ENCODE results near the gene RPS16. TPM values are rescaled to one million over a fixed set of nuclear protein-coding genes. Genes with fewer than 3 reads are reported as not detected.

RPS16 gene
- total RNA-seq, 6 experiments from 2014 or later, result 448 to 643 (median 568) TPM

- ATAC-seq, result no peak
- WGBS (ENCODE audit: insufficient coverage, low coverage, low lambda C conversion rate, missing lambda C conversion rate), result under 1% methylated on average over 17 of the region's 40 CpGs
- H3K36me3 ChIP-seq, result peaks cover 0 to 11% (median 7%) of the 10 kb centered on the region in 4 donors
- peaks cover 0 to 16% (median 9%) of the 10 kb centered on the region in 4 donors for H3K4me1 ChIP-seq
- H3K9me3 ChIP-seq, result no peaks in the 10 kb centered on the region
- H3K4me3 ChIP-seq, result peak overlapping the region; percentile 84 to 99 (median 97)
- DNase-seq, result peak; percentile 57 to 77 (median 68)
- H3K27ac ChIP-seq, result peak overlapping the region; percentile 93 to 100 (median 99)
- intact Hi-C loops (cut with DNase I), result no loop called here
- H3K27me3 ChIP-seq, result no peaks in the 10 kb centered on the region
- no peak for TF ChIP-seq CTCF (IDR thresholded peaks at IDR 0.05)
- TF ChIP-seq POLR2A (IDR thresholded peaks at IDR 0.05), result peak; percentile 67
Observed at GRCh38 chr19:39407660-39408391, 27.9 kb downstream of the RPS16 start.

DNA sequence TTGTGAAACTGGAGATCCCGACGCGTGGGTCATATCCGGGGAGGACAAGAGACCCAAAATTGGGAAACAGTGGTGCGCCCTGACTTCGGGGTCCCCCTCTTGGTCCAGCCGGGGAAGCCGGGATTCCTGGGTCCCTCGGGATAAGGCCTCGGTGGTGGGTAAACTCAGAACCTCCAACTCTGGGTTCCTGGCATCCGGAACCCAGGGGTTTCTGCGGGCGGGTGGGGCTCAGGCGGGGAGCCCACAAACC is 28.4 kb downstream of the RPS16 start:
- DNase-seq (peak in 1 of 3 donors; percentile 68), ATAC-seq (no peak)
- H3K36me3 ChIP-seq, result peaks cover 0 to 11% (median 7%) of the 10 kb centered on the region in 4 donors
- peak overlapping the region; percentile 84 to 99 (median 97) for H3K4me3 ChIP-seq
- intact Hi-C loops (cut with DNase I), result no loop called here
- no peaks in the 10 kb centered on the region for H3K9me3 ChIP-seq
- H3K27me3 ChIP-seq, result no peaks in the 10 kb centered on the region
- no CpG with 5 or more reads among the region's 14 CpGs for WGBS (ENCODE audit: insufficient coverage, low coverage, low lambda C conversion rate, missing lambda C conversion rate)
- TF ChIP-seq CTCF (IDR thresholded peaks at IDR 0.05) (no peak), POLR2A (IDR thresholded peaks at IDR 0.05) (no peak)
- H3K27ac ChIP-seq, result peak overlapping the region; percentile 93 to 100 (median 99)
- H3K4me1 ChIP-seq, result peaks cover 0 to 18% (median 9%) of the 10 kb centered on the region in 4 donors

GRCh38 chr19:39406656-39407409 is 28.9 kb downstream of the RPS16 start, which contains the start of gene ZFP36:
Gene ZFP36 (plus strand): TSS chr19:39406847. CDS start chr19:39406905, 58 bp downstream.
- peak; percentile 11 to 46 (median 42) for ATAC-seq
- 0% methylated on average over 23 of the region's 56 CpGs for WGBS (ENCODE audit: insufficient coverage, low coverage, low lambda C conversion rate, missing lambda C conversion rate)
- Histone ChIP-seq H3K4me3 (peak within 1 kb of the TSS; percentile 84 to 99 (median 97)), H3K27ac (peak within 1 kb of the TSS; percentile 93 to 100 (median 99)), H3K27me3 (no peaks in the 10 kb centered on the region), H3K4me1 (peaks cover 0 to 23% (median 11%) of the 10 kb centered on the region in 4 donors), H3K9me3 (no peaks in the 10 kb centered on the region), H3K36me3 (peaks cover 0 to 11% (median 7%) of the 10 kb centered on the region in 4 donors)
- no peak for TF ChIP-seq CTCF (IDR thresholded peaks at IDR 0.05)
- peak; percentile 99 for TF ChIP-seq POLR2A (IDR thresholded peaks at IDR 0.05)
- intact Hi-C loops (cut with DNase I), result no loop called here
- peak; percentile 92 to 95 (median 94) for DNase-seq

DNA sequence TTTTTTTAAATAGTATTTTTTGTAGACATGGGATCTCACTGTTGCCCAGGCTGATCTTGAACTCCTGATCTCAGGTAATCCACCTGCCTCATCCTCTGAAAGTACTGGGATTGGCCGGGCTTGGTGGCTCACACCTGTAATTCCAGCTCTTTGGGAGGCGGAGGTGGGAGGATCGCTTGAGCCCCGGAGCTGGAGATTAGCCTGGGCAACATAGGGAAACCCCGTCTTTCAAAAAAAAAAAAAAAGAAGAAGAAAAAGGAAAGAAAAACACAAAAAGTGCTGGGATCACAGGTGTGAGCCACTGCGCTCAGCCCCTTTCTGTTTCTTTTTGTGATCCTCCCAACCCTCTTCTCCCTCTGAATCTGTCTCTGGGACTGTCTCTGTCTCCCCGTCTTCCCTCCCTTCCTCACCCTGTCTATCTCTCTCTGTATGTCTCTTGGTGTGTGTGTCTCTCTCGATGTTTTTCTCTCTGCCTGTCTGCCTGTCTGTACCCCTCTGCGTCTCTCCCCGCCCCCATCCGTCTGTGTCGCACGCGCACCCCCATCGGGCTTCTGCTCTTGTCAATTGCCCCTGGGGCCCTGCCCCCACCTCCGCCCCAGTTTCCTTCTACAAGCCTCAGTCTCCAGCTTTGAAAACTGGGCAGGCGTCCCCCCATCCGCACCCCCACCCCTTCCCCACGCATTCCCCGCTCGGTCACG is 29.6 kb downstream of the RPS16 start:
- no peaks in the 10 kb centered on the region for H3K27me3 ChIP-seq
- H3K4me3 ChIP-seq, result peak overlapping the region; percentile 84 to 99 (median 97)
- H3K9me3 ChIP-seq, result no peaks in the 10 kb centered on the region
- peaks cover 0 to 11% (median 7%) of the 10 kb centered on the region in 4 donors for H3K36me3 ChIP-seq
- peaks cover 0 to 26% (median 13%) of the 10 kb centered on the region in 4 donors for H3K4me1 ChIP-seq
- H3K27ac ChIP-seq, result peak overlapping the region; percentile 93 to 100 (median 99)
- intact Hi-C loops (cut with DNase I), result no loop called here
- TF ChIP-seq CTCF (IDR thresholded peaks at IDR 0.05) (no peak), POLR2A (IDR thresholded peaks at IDR 0.05) (no peak)
- WGBS (ENCODE audit: insufficient coverage, low coverage, low lambda C conversion rate, missing lambda C conversion rate), result 8% methylated on average over 22 of the region's 22 CpGs
- DNase-seq (no peak), ATAC-seq (peak in 3 of 4 donors; percentile 0 to 1 (median 0))

All from right lobe of liver (tissue), 6 donors.